HUES48 (cell line): ENCODE measurements around the gene MROH2B.

Source experiments
- H3K27ac ChIP-seq: one replicate; pipeline ENCODE4 v1.7.0; 2013; ENCODE audit warnings: low read depth, low read length, inconsistent platforms
- H3K27me3 ChIP-seq: 2 replicates; pipeline ENCODE4 v1.6.1; 2013; ENCODE audit warnings: mild to moderate bottlenecking, low read length; ENCODE audit not compliant: control insufficient read depth, insufficient read depth
- H3K36me3 ChIP-seq: 2 replicates; pipeline ENCODE4 v1.6.1; 2013; ENCODE audit warnings: low read length; ENCODE audit not compliant: control insufficient read depth, insufficient read depth
- H3K4me1 ChIP-seq: 2 replicates; pipeline ENCODE4 v1.6.1; 2013; ENCODE audit warnings: mild to moderate bottlenecking, low read length; ENCODE audit not compliant: control insufficient read depth, insufficient read depth
- H3K4me3 ChIP-seq: 2 replicates; pipeline ENCODE4 v1.5.1; 2013; ENCODE audit warnings: mild to moderate bottlenecking, low read depth, low read length
- H3K9ac ChIP-seq: 2 replicates; pipeline ENCODE4 v1.6.1; 2013; ENCODE audit warnings: mild to moderate bottlenecking, low read depth, low read length, moderate library complexity
- H3K9me3 ChIP-seq: 2 replicates; pipeline ENCODE4 v1.6.1; 2013; ENCODE audit warnings: low read length; ENCODE audit not compliant: control insufficient read depth, insufficient read depth

MROH2B gene

GRCh38 chr5:41012318-41012717 is 58.8 kb downstream of the MROH2B start:
- Histone ChIP-seq H3K27me3 (no peaks in the 10 kb centered on the region), H3K36me3 (no peaks in the 10 kb centered on the region), H3K4me1 (no peaks in the 10 kb centered on the region), H3K9me3 (no peaks in the 10 kb centered on the region), H3K9ac (no peak overlapping the region), H3K27ac (no peak overlapping the region), H3K4me3 (no peak overlapping the region)

DNA sequence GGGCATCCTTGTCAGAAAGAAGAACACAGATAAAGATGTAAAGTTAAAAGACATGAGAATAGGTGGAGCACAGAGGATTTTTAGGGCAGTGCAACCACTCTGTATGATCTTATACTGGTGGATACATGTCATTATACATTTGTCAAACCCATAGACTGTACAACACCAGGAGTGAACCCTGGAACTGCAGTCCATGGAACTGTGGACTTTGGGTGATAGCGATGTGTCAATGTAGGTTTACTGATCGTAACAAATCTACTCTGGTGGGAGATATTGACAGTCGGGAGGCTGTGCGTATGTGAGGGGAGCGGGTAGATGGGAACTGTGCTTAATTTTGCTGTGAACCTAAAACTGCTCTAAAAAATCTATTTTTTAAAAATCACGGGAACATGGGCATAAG is 60.6 kb downstream of the MROH2B start:
- H3K27ac ChIP-seq = no peak overlapping the region
- no peak overlapping the region for H3K4me3 ChIP-seq
- H3K36me3 ChIP-seq = no peaks in the 10 kb centered on the region
- no peak overlapping the region for H3K9ac ChIP-seq
- H3K27me3 ChIP-seq = no peaks in the 10 kb centered on the region
- H3K4me1 ChIP-seq = no peaks in the 10 kb centered on the region
- H3K9me3 ChIP-seq = no peaks in the 10 kb centered on the region

DNA sequence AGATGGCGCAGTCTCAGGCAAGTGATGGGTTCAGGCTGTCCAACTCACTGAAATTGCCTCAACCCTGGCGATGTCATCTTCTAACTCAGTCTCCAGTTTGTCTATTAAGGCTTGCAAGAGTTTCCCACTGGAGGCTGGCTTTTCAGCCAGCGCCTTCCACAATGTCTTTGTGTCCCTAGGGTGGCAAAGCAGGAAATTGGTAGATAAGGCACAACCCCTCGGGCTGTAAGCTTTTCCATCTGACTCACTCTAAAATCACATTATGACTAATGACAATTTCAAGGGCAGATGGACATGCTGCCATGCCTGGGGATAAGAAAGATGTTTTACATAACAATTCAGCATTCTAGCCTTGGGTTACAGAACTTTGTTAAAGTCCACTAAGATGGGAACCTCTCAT is 61.9 kb downstream of the MROH2B start:
- H3K4me3 ChIP-seq = no peak overlapping the region
- no peak overlapping the region for H3K27ac ChIP-seq
- H3K4me1 ChIP-seq = no peaks in the 10 kb centered on the region
- H3K36me3 ChIP-seq = no peaks in the 10 kb centered on the region
- no peak overlapping the region for H3K9ac ChIP-seq
- no peaks in the 10 kb centered on the region for H3K9me3 ChIP-seq
- no peaks in the 10 kb centered on the region for H3K27me3 ChIP-seq

DNA sequence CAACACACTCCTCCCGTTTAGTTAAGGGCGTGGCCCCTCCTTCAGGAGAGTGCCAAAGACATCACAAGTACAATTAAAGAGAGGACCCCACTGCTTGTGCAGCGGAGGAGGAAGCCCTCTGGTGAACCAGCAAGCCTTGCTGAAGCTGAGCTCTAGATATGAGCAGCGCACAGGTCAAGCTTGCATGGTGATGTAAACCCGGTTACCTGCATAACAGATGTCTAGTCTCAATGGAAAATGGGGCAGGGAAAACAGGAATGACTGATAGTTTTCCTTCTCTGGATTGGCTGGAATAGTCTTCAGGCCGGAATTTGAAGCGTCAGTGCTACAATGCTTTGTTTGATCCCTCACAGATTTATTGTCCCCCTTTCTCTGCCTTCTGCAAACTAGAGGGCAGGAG is 66.2 kb downstream of the MROH2B start:
- Histone ChIP-seq H3K36me3 (no peaks in the 10 kb centered on the region), H3K4me3 (no peak overlapping the region), H3K4me1 (no peaks in the 10 kb centered on the region), H3K9ac (no peak overlapping the region), H3K27ac (no peak overlapping the region), H3K9me3 (no peaks in the 10 kb centered on the region), H3K27me3 (no peaks in the 10 kb centered on the region)

- H3K4me3 ChIP-seq = no peak overlapping the region
- no peaks in the 10 kb centered on the region for H3K4me1 ChIP-seq
- no peak overlapping the region for H3K27ac ChIP-seq
- no peaks in the 10 kb centered on the region for H3K27me3 ChIP-seq
- no peak overlapping the region for H3K9ac ChIP-seq
- no peaks in the 10 kb centered on the region for H3K36me3 ChIP-seq
- no peaks in the 10 kb centered on the region for H3K9me3 ChIP-seq
Measured at GRCh38 chr5:41003670-41004376, 67.3 kb downstream of the MROH2B start.

GRCh38 chr5:40999966-41000365 is 71.2 kb downstream of the MROH2B start:
- H3K27me3 ChIP-seq = no peaks in the 10 kb centered on the region
- no peaks in the 10 kb centered on the region for H3K4me1 ChIP-seq
- no peak overlapping the region for H3K9ac ChIP-seq
- H3K4me3 ChIP-seq = no peak overlapping the region
- H3K27ac ChIP-seq = no peak overlapping the region
- H3K36me3 ChIP-seq = no peaks in the 10 kb centered on the region
- no peaks in the 10 kb centered on the region for H3K9me3 ChIP-seq

GRCh38 chr5:40999142-40999541 is 72.0 kb downstream of the MROH2B start:
- H3K9me3 ChIP-seq = no peaks in the 10 kb centered on the region
- no peak overlapping the region for H3K4me3 ChIP-seq
- H3K27ac ChIP-seq = no peak overlapping the region
- H3K9ac ChIP-seq = no peak overlapping the region
- H3K27me3 ChIP-seq = no peaks in the 10 kb centered on the region
- H3K36me3 ChIP-seq = no peaks in the 10 kb centered on the region
- no peaks in the 10 kb centered on the region for H3K4me1 ChIP-seq

DNA sequence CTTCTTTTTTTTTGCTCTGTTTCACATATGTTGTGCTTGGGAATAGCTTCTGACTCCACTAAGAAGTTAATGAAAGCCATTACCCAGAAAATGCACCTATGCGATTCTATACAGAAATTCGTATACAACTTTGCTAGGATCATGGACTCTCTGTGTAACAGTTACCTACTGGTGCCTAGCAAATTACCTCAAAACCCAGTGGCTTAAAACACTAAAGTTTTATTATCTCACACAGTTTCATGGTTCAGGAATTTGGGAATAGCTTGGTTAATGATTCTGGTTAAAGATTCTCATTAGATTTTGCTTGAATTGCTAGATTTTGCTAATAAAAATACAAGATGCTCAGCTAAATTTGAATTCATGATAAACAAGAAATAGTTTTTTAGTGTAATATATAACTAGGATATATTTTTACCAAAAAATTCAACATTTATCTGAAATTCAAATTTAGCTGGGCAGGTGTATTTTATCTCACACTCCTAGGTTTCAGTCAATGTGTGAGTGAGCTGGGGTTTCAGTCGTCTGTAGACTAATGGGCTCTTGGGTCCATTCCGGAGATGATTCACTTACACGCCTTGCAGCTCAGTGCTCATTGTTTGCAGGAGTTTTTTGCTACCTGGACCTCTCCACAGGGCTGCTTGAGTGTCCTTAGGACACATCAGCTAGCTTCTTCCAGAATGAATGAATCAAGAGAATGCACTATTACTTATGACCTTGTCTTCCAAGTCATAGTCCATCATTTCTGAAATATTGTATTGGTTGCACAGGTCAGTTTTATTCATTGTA is 75.1 kb downstream of the MROH2B start:
- H3K9ac ChIP-seq = no peak overlapping the region
- H3K36me3 ChIP-seq = no peaks in the 10 kb centered on the region
- no peak overlapping the region for H3K4me3 ChIP-seq
- H3K4me1 ChIP-seq = no peaks in the 10 kb centered on the region
- H3K9me3 ChIP-seq = no peaks in the 10 kb centered on the region
- H3K27me3 ChIP-seq = no peaks in the 10 kb centered on the region
- no peak overlapping the region for H3K27ac ChIP-seq

- Histone ChIP-seq H3K9me3 (no peaks in the 10 kb centered on the region), H3K27ac (no peak overlapping the region), H3K4me3 (no peak overlapping the region), H3K9ac (no peak overlapping the region), H3K27me3 (no peaks in the 10 kb centered on the region), H3K36me3 (no peaks in the 10 kb centered on the region), H3K4me1 (no peaks in the 10 kb centered on the region)
Measured at GRCh38 chr5:40991981-40992559, 79.1 kb downstream of the MROH2B start.

DNA sequence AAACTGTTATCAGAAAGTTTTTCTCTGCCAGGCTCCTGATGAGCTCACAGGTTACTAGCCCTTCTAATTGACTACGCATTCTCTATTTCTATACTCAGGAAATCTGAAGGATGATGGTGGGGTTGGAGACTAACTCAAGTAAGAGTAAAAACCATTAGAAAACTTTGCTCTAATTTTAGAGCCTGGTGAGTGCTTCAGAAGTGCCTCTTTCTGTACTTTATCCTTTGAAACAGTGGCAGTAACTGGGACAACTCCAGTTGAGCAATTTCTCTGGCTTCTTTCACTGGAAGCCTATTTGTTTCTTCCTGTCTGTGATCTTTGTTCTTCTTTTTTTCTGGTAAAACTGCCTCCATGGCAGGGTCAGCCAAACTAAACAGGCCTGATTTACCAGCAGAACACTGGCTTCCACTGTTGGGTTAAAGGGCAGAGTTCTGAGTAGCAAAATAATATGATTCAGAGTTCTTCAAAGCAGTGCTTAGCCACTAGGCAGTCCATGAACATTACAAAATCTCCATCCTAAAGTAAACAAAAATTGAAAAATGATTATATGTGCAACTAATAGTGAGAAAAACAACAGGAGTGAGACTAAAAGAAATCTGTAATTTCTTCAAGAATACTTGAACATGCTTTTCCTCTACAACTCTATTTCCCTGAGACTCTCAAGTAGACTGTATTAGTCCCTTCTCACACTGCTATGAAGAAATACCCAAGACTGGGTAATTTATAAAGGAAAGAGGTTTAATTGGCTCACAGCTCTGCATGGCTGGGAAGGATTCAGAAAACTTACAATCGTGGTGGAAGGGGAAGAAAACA is 79.8 kb downstream of the MROH2B start:
- Histone ChIP-seq H3K27me3 (no peaks in the 10 kb centered on the region), H3K4me1 (no peaks in the 10 kb centered on the region), H3K9me3 (no peaks in the 10 kb centered on the region), H3K36me3 (no peaks in the 10 kb centered on the region), H3K4me3 (no peak overlapping the region), H3K27ac (no peak overlapping the region), H3K9ac (no peak overlapping the region)
